PC-3 (cell line): Measurements from ENCODE around the gene PIGZ. TPM values are rescaled to one million over a fixed set of nuclear protein-coding genes. Genes with fewer than 3 reads are reported as not detected.

ENCODE experiments used
- ATAC-seq: fragments of 200-7000 bp; cut with Tn5 transposase; 2 replicates; pipeline ENCODE4 v1.9.1; 2020; ENCODE audit warnings: mild to moderate bottlenecking, moderate library complexity
- BruUV-seq: library from RNA; stranded (reverse); fragments of 400-500 nt; replicated peaks from 2 replicates; lab custom pipeline; 2021; lab: Mats Ljungman, UMichigan
- CTCF ChIA-PET: fragments of 300-600 bp; sonication (Branson Sonifier 250); formaldehyde crosslinking; loops from one replicate; lab custom pipeline; 2022; ENCODE audit warnings: antibody characterized with exemption; lab: Charles Lee
- POLR2A ChIA-PET: fragments of 300-600 bp; sonication (Branson Sonifier 250); formaldehyde crosslinking; loops from one replicate; lab custom pipeline; 2022; ENCODE audit warnings: antibody characterized with exemption; ENCODE audit not compliant: unreplicated experiment; lab: Charles Lee
- DNase-seq: peaks from one replicate; pipeline ENCODE4 v3.0.0-alpha.2; 2015
- H2AFZ ChIP-seq: fragments of 300-600 bp; sonication (generic); 2 replicates; pipeline ENCODE4 v1.6.0; 2016; ENCODE audit warnings: antibody characterized with exemption, low read length
- H3F3A ChIP-seq: fragments of 300-600 bp; sonication (generic); one replicate; pipeline ENCODE4 v1.6.0; 2017; ENCODE audit warnings: antibody characterized with exemption, low read length, control low read depth, mild to moderate bottlenecking; ENCODE audit not compliant: unreplicated experiment
- H3K27ac ChIP-seq: fragments of 300-600 bp; sonication (generic); 2 replicates; pipeline ENCODE4 v1.5.1; 2016; ENCODE audit warnings: mild to moderate bottlenecking, low read length
- H3K27me3 ChIP-seq: fragments of 300-600 bp; sonication (generic); 2 replicates; pipeline ENCODE4 v1.6.1; 2016; ENCODE audit warnings: low read length, mixed read lengths
- H3K36me3 ChIP-seq: fragments of 300-600 bp; sonication (generic); 2 replicates; pipeline ENCODE4 v1.6.1; 2016; ENCODE audit warnings: low read depth, mixed run types, low read length, mixed read lengths
- H3K4me1 ChIP-seq: fragments of 300-600 bp; sonication (generic); 2 replicates; pipeline ENCODE4 v1.5.1; 2016; ENCODE audit warnings: low read length; ENCODE audit not compliant: insufficient read depth
- H3K4me2 ChIP-seq: fragments of 300-600 bp; sonication (generic); 2 replicates; pipeline ENCODE4 v1.6.0; 2016; ENCODE audit warnings: low read length
- H3K4me3 ChIP-seq: fragments of 300-600 bp; sonication (generic); 2 replicates; pipeline ENCODE4 v1.5.1; 2016; ENCODE audit warnings: mild to moderate bottlenecking, low read length, mixed read lengths
- H3K79me2 ChIP-seq: fragments of 300-600 bp; sonication (generic); 2 replicates; pipeline ENCODE4 v1.6.1; 2017; ENCODE audit warnings: low read length, mixed read lengths
- H3K9ac ChIP-seq: fragments of 300-600 bp; sonication (generic); 2 replicates; pipeline ENCODE4 v1.6.0; 2016; ENCODE audit warnings: mild to moderate bottlenecking, low read length
- H3K9me2 ChIP-seq: fragments of 300-600 bp; sonication (generic); replicated peaks from 2 replicates; pipeline ENCODE4 v1.6.1; 2016; ENCODE audit warnings: mixed run types, low read length, mixed read lengths
- H3K9me3 ChIP-seq: fragments of 300-600 bp; sonication (generic); 2 replicates; pipeline ENCODE4 v1.6.1; 2016; ENCODE audit warnings: low read length, mixed read lengths
- H4K20me1 ChIP-seq: fragments of 300-600 bp; sonication (generic); 2 replicates; pipeline ENCODE4 v1.6.1; 2016; ENCODE audit warnings: low read length, mixed read lengths
- CTCF ChIP-seq: fragments of 300-600 bp; sonication (generic); conservative IDR thresholded peaks from 2 replicates; pipeline ENCODE4 v1.5.1; 2017; ENCODE audit warnings: antibody characterized with exemption, low read depth, mild to moderate bottlenecking, low read length
- EZH2 ChIP-seq: fragments of 300-600 bp; sonication (generic); IDR thresholded peaks from one replicate; pipeline ENCODE4 v1.6.1; 2017; ENCODE audit warnings: antibody characterized with exemption, mild to moderate bottlenecking, low read length; ENCODE audit not compliant: unreplicated experiment
- EZH2phosphoT487 ChIP-seq: fragments of 300-600 bp; sonication (generic); IDR thresholded peaks from 2 replicates; pipeline ENCODE4 v1.6.1; 2018; ENCODE audit warnings: mild to moderate bottlenecking, antibody characterized with exemption, low read length, borderline replicate concordance
- intact Hi-C: fragments of 100-400 bp; cut with micrococcal nuclease; formaldehyde crosslinking; loops from 2 replicates; pipeline ENCODE4 v1.9.0; 2023
- total RNA-seq: library from RNA; depleted of rRNA; stranded (reverse); fragments of >200 nt; gene quantifications from 2 replicates; pipeline ENCODE4 v1.2.3, GENCODE V29; 2014

PIGZ gene
- total RNA-seq, 1 experiment from 2014 or later = 1.6 TPM

- H3K27me3 ChIP-seq = no peaks in the 10 kb centered on the region
- ATAC-seq = peak; percentile 37
- H3K9me2 ChIP-seq = no peaks in the 10 kb centered on the region
- intact Hi-C loops = loop anchor here (1.0 to 2.0 kb wide), 2 partner anchors 130 to 360 kb away; no protein-coding TSS in a partner anchor
- BruUV-seq = no TSS peak
- H3K27ac ChIP-seq = no peak overlapping the region
- no peaks in the 10 kb centered on the region for H3K36me3 ChIP-seq
- TF ChIP-seq EZH2 (no peak), EZH2phosphoT487 (no peak), CTCF (no peak)
- H2AFZ ChIP-seq = peak overlapping the region; percentile 99
- H3K4me3 ChIP-seq = peak overlapping the region; percentile 93
- no peaks in the 10 kb centered on the region for H3K9me3 ChIP-seq
- H4K20me1 ChIP-seq = no peaks in the 10 kb centered on the region
- H3K4me1 ChIP-seq = peaks cover 6% of the 10 kb centered on the region; the same call in 1 of the 2 replicates
- 0 out of 2 replicates have a peak, but pooled peaks cover 5% of the 10 kb centered on the region for H3K79me2 ChIP-seq
- H3K4me2 ChIP-seq = peak overlapping the region; percentile 100
- ChIA-PET CTCF (interaction anchor here (0.6 to 1.0 kb wide), 4 partner anchors 14 to 360 kb away, joined by 3 read pairs; no protein-coding TSS in a partner anchor), POLR2A (no interaction called here)
- H3F3A ChIP-seq = no peaks in the 10 kb centered on the region
- H3K9ac ChIP-seq = peak overlapping the region; percentile 72
- DNase-seq = peak; percentile 19
Measured at GRCh38 chr3:196969134-196969659, 564 bp upstream of the PIGZ start.

GRCh38 chr3:196967412-196968232 is 1.0 kb downstream of the PIGZ start:
- peak overlapping the region; percentile 73 for H3K4me3 ChIP-seq
- POLR2A ChIA-PET = no interaction called here
- TF ChIP-seq CTCF (no peak), EZH2 (no peak), EZH2phosphoT487 (no peak)
- 0 out of 2 replicates have a peak, but pooled peaks cover 5% of the 10 kb centered on the region for H3K79me2 ChIP-seq
- no peaks in the 10 kb centered on the region for H3K9me2 ChIP-seq
- no peak overlapping the region for H3K27ac ChIP-seq
- peak overlapping the region; percentile 91 for H3K4me2 ChIP-seq
- H2AFZ ChIP-seq = peak overlapping the region; percentile 78
- no peaks in the 10 kb centered on the region for H3K27me3 ChIP-seq
- no peaks in the 10 kb centered on the region for H4K20me1 ChIP-seq
- intact Hi-C loops = loop anchor here (2.0 kb wide), 1 partner anchor 129 kb away; no protein-coding TSS in a partner anchor
- ATAC-seq (no peak), DNase-seq (no peak)
- H3K4me1 ChIP-seq = peaks cover 6% of the 10 kb centered on the region; the same call in 1 of the 2 replicates
- H3K36me3 ChIP-seq = no peaks in the 10 kb centered on the region
- H3K9me3 ChIP-seq = no peaks in the 10 kb centered on the region
- H3F3A ChIP-seq = no peaks in the 10 kb centered on the region
- CTCF ChIA-PET = no interaction called here
- BruUV-seq = TSS peak; percentile 43
- H3K9ac ChIP-seq = no peak overlapping the region
